Mononuclear cell (primary cell): ENCODE data around the gene AK4. TPM values are rescaled to one million over a fixed set of nuclear protein-coding genes. Genes with fewer than 3 reads are reported as not detected.

Experiments
- H3K27me3 ChIP-seq: 2 replicates; pipeline ENCODE4 v1.6.0; 2011; ENCODE audit warnings: low read length, control low read depth; ENCODE audit not compliant: insufficient read depth
- H3K4me1 ChIP-seq: 2 replicates; pipeline ENCODE4 v1.5.1; 2011; ENCODE audit warnings: mild to moderate bottlenecking, low read length, control low read depth; ENCODE audit not compliant: insufficient read depth
- H3K4me3 ChIP-seq: 2 replicates; pipeline ENCODE4 v1.5.1; 2011; ENCODE audit warnings: mild to moderate bottlenecking, low read length, moderate library complexity
- H3K9me3 ChIP-seq: 2 replicates; pipeline ENCODE4 v1.5.1; 2011; ENCODE audit warnings: low read depth, mild to moderate bottlenecking, control low read depth, low read length
- total RNA-seq: library from RNA; depleted of rRNA; stranded (reverse); fragments of >200 nt; gene quantifications from one replicate; pipeline ENCODE4 v1.2.3, GENCODE V29; 2012

The AK4 gene
- total RNA-seq, 1 donor, result 2.9 TPM

- H3K4me3 ChIP-seq, result no peak overlapping the region
Measured at GRCh38 chr1:65276197-65276939, 128.4 kb downstream of the AK4 start.

DNA sequence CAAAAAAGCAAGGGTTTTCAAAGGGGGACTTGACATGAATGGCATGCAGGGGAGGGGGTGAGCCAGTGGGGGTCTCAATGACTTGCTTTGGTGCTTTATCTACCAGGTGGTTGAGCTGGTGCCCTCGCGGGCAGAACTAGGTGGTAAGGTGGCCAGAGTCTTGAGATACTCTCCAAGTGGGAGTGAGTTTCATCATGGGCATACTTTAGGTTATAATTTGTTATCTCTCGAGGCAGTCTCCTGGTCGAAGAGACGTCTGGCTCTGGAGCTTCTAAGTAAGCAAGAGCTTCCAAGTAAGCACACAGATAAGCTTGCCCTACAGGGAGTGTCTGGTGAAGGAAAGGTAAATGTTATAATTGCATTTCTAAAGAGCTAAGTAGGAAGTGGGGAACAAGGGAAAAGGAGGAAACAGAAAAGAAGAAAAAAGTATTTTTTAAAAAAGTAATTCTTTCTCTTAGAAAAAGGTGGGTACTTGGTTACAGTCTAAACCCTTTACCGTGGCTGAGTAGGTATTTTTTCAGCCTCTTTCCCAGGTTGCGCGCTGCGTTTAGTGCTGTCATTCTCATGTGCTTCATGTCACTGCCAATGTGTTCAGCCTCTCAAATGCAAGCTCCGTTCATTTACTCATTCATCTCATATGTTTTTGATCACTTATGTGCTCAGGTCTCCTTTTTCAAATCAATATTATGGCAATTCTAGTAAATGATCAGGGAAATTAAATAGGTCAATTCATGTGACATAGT lies 129.8 kb downstream of the AK4 start:
- H3K4me1 ChIP-seq, result no peaks in the 10 kb centered on the region
- H3K27me3 ChIP-seq, result no peaks in the 10 kb centered on the region
- no peak overlapping the region for H3K4me3 ChIP-seq
- no peaks in the 10 kb centered on the region for H3K9me3 ChIP-seq

More at GRCh38 chr1:65276197-65276939, 128.4 kb downstream of the AK4 start:
- no peaks in the 10 kb centered on the region for H3K9me3 ChIP-seq
- H3K4me1 ChIP-seq, result no peaks in the 10 kb centered on the region
- H3K27me3 ChIP-seq, result no peaks in the 10 kb centered on the region

DNA sequence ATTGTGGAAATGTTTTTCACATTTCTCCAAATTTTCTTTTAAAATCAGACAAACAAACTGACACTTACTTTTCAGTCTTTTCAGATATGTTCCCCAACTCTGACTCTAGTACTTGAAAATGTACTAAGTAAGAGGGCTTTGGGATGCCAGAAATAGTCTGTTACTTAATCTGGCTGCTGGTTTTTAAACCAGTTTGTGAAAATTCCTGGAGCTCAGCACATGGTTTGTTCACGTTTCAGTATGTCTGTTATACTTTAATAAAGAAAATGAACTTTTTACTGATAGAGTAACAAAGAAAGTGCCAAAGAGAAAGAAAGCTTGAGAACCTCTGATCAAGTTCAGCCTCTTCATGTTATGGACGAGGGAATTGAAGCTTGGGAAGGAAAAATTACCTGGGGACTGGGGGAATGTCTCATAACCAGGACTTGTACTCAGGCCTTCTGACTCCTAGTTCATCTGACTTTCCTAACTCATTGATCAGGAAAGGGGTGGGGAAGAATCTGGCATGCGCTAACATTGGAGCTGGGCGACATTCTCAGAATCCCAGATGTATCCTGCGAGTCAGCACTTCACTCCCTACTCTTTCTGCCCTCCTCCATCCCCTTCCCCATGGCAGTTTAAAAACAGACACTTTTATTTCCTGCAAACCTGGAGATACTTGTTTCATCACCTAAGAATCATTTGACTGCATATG lies 130.5 kb downstream of the AK4 start:
- Histone ChIP-seq H3K4me1 (no peaks in the 10 kb centered on the region), H3K27me3 (no peaks in the 10 kb centered on the region), H3K4me3 (no peak overlapping the region), H3K9me3 (no peaks in the 10 kb centered on the region)

GRCh38 chr1:65279070-65279779 lies 131.2 kb downstream of the AK4 start:
- no peak overlapping the region for H3K4me3 ChIP-seq
- H3K9me3 ChIP-seq, result no peaks in the 10 kb centered on the region

More at GRCh38 chr1:65279070-65279779, 131.2 kb downstream of the AK4 start:
- H3K4me1 ChIP-seq, result no peaks in the 10 kb centered on the region
- H3K27me3 ChIP-seq, result no peaks in the 10 kb centered on the region

Other genes starting within 250 kb of the AK4 start
- 345 TPM for gene JAK1, start 181.7 kb upstream of the AK4 start, total RNA-seq
- gene DNAJC6, start 161.3 kb downstream of the AK4 start, total RNA-seq, result 8.5 TPM